ENCODE measurements around the gene XXYLT1.

XXYLT1 gene

DNA sequence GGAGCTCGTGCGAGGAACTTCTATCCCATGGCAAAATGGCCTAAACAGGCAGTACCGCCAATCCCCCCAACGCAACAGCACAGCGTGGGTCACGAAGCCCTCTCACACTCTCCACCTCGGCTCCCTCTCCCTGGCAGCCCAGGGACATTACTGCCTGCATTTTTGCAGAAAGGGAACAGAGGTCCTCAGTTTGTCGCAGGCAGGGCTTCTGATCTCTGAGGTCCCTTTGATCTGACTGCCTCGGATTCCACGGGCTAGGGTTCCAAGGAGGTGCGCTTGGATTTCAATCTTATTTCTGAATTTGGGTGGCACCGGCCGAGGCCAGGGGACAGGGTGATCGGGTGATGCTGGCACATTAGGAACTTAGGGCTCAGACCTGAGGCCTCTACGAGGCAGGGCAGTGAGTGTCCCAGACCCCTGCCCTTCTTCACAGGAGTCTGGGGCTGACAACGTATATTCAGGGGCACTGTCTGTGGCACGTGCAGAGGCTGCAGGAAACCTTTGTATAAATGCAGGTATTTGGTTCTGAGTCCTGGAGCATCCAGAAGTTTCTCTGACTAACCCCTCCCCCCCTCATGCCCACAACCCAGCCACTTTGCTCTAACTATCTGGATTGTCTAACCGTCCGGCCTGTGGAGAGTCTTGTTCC is 197.9 kb downstream of the XXYLT1 start:
- no peak for DNase-seq

DNA sequence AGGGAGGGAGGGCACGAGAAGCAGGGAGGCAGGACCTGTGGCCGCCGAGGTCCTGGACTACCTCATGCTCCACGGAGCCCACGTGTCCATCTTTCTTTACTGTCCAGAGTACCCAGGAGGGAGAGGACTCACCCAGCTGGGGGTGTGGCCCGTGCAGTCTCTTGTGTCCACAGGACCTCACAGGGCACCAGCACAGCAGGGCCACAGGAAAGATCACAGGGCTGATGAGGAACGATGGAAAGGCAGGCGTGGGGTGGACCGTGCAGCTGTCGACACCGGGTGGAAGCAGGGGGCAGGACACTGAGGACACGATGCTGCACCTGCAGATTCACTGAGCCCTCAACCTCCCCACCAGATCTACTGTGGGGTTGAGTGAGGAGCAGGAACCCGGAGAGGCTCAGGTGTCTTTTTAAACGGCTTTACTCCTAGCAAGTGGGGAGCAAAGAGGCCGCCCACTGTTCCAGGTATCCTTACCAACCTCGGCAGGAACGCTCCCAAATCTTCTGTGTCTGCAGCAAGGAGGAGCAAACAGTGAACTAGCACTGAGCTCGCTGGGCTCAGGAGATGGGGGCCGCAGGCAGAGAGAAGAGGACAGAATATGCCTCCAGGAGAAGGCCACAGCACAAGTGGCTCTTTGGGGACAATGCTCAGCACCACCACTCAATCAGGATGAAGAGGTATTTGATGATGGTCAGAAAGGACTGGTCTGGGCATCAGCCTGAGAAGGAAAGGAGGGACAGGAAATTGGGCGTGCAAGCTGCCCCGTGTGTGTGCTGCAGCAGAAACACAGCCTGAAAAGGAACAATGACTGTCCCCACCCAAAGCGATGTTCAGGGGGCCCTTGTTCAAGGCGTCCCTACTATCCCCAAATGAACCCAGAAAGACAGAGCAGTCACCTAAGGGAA is 198.8 kb downstream of the XXYLT1 start:
- no peak for DNase-seq

DNA sequence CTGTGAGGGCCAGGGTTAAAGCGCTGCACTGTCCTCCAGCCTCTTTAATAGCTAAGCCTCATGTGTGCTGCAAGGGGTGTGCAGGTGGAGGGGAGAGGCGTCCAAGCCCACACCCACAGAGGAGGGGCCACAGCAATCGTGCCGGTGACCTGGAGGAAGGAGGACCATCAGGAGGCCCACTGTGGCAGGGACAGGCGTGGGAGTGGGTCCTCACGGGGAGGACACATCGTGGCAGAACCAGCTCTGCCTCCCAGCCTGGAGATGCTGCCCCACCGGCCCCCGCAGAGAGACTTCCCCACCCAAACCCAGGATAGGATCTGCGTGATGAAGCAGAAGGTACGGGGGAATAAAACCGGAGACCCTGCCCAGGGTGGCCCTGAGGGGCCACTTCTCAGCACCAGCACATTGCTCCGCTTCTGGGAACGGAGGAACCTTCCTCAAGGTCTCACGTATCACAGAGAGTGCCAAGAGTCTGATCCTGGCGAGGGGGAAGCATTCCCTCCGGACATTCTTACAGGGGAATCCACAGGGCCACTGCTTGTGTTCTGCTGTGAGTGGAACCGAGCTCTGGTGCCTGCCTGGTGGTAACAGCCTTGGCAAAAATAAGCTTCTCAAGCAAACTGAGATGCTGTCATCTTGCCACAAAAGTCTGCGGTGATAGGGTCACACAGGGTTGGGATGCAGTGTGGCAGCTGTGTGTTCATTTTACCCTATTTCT is 199.8 kb downstream of the XXYLT1 start:
- no peak for DNase-seq

GRCh38 chr3:195070336-195070735 is 200.6 kb downstream of the XXYLT1 start:
- no peak for DNase-seq

- DNase-seq: no peak
These were observed 201.3 kb downstream of the XXYLT1 start for GRCh38 chr3:195069501-195070251.

DNA sequence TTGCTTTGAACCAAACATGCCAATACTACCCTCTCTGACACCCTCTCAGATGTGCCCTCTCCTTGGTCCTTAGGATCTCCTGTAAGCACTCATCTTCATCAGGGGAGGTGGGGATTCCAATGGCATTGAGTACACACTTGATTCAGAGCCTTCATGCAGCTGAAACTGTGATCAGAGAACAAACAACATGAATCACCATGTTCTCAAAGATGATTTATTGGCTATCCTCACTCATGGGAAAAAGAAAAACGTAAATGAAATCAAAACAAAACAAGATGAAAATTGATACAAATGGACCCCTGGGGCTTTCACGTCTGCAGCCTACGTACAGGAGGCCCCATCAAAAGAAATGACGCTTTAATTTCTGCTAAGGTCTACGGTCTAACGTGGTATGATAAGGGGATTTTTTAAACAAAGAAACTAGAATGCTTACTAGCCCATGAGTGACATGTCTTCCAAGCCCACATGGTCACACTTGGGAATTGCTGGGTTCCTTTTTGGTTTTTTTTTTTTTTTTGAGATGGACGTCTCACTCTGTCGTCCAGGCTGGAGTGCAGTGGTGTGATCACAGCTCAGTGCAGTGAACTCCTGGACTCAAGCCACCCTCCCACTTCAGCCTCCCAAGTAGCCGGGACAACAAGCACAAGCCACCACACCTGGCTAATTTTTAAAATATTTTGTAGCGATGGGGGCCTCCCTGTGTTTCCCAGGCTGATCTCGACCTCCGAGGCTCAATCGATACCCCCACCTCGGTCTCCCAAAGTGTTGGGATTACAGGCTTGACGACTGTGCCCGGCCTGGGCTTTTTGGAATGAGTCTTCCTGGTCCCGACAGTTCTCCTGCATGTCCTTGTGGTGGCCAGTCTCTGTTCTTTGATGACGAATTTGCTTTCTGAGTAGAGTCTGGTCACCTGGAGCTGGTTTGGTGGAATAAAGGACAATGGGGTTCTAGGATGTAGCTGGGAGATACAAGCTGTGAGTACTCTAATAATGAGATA is 202.6 kb downstream of the XXYLT1 start:
- DNase-seq: no peak

GRCh38 chr3:195066441-195066841 is 204.5 kb downstream of the XXYLT1 start:
- DNase-seq: no peak

- no peak for DNase-seq
These were observed 205.1 kb downstream of the XXYLT1 start for GRCh38 chr3:195065864-195066185.

GRCh38 chr3:195065142-195065863 is 205.7 kb downstream of the XXYLT1 start:
- no peak for DNase-seq

GRCh38 chr3:195064300-195064931 is 206.5 kb downstream of the XXYLT1 start:
- DNase-seq: no peak

DNA sequence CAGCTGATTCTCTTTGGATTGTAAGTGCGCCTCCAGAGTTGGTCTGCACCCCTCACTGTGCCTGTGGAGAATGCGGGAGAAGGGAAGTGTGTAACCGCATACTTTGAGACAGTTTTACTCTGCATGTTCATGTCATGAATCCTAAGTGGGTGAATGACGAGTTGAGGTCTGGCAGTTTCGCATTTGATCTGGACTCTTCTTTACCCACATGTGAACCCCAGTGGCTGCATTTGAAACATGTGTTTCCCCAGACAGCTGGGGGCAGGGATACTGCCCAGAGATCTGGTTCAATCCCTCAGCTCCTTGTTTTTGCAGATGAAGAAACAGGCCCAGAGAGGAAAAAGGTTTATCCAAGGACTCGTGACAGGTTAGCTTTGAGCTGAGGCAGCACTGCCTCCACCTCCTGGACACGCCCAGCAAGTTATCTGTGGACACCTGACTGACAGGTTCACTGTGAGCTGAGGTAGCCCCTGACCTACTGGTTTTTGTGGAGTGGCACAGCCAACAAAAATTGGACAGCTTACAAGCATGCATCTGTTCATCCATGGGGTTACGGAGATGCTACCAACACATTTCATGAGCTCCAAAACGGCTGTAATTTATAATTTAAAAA is 207.3 kb downstream of the XXYLT1 start:
- no peak for DNase-seq

- no peak for DNase-seq
These were observed 208.0 kb downstream of the XXYLT1 start for GRCh38 chr3:195062866-195063540.

GRCh38 chr3:195061756-195062655 is 209.0 kb downstream of the XXYLT1 start:
- DNase-seq: no peak

DNA sequence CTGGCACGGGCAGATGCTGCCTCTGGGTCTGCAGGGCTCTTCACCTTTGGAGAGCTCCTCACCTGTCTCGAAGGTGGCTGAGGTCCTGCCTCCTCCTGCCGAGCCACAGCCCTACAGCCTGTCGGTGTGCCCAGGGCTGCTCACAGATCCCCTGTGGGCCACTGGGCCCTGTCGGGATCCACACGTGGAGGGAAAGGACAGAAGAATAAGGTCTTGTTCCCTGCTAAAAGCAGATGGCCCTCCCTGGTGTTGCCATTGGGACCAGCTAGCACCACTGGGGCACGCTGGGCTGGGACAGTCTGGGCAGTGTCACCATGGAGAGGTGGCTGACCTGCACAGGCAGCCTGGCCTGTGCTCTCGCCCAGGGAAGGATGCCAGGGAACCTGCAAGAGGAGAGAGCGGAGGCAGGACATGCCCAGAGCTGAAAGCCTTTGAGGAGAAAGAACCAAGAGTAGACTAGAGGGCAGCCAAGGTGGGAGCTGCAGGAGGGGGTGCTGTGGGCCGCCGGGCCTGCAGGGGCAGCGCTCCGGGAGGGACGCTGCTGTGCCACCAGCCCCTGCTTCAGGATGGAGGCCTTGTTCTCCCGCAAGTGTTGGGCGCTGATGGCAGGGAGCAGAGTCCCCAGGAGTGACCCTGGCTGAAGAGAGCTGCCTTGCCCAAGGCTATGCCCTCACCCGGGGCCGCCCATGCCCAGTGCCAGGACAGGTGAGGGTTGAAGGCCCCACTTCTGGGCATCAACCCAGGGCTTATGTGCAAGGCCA is 210.2 kb downstream of the XXYLT1 start:
- no peak for DNase-seq

DNA sequence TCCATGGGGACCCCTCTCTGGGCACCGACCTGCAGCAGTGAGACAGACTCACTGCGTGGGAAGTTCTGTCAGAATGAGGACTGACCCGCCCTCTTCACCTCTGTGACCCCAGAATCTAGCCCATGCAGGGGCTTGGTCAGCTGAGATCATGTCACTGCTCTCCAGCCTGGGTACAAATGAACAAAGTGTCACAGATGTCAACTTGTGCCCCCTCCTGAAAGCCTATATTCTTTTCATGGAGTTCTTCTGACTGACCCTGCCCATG is 210.8 kb downstream of the XXYLT1 start:
- no peak for DNase-seq

- no peak for DNase-seq
These were observed 211.3 kb downstream of the XXYLT1 start for GRCh38 chr3:195059471-195060216.

- DNase-seq: no peak
These were observed 212.0 kb downstream of the XXYLT1 start for GRCh38 chr3:195059006-195059350.

Data from NCI-H2171 treated with DMSO at 0.1 percent for 48 hours (cell line).